ENCODE data around the gene ALG6.

ALG6 gene

DNA sequence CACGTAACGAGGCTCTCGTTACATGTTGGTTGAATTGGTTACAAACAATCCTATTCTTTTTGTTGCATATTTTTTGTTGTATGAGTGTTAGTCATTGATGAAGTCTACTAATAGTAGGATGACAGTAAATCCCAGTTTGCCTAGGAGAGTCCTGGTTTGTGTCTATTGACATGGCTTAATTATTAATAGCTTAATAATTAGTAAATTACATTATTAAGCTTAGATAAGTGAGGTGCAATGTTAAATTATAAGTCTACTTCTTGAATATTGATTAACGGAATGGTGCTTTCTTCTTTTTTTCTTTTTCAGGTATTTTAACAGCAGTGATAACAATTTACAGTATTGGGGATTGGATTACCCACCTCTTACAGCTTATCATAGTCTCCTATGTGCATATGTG, 34.5 kb downstream of the ALG6 start:
- TF ChIP-seq EP300 (IDR thresholded peaks at IDR 0.05; ENCODE audit: borderline replicate concordance) (no peak), YY1 (IDR thresholded peaks at IDR 0.05; ENCODE audit: low read depth) (no peak), RAD21 (IDR thresholded peaks at IDR 0.05; ENCODE audit: low read depth) (no peak), TAF1 (IDR thresholded peaks at IDR 0.05; ENCODE audit: low read depth) (no peak), TCF12 (IDR thresholded peaks at IDR 0.05; ENCODE audit: low read depth) (no peak), NFIC (IDR thresholded peaks at IDR 0.05) (no peak)

GRCh38 chr1:63403386-63403785, 36.0 kb downstream of the ALG6 start:
- TF ChIP-seq CREB1 (IDR thresholded peaks at IDR 0.05; ENCODE audit: low read depth) (no peak), TCF12 (IDR thresholded peaks at IDR 0.05; ENCODE audit: low read depth) (no peak), NFIC (IDR thresholded peaks at IDR 0.05) (no peak), RAD21 (IDR thresholded peaks at IDR 0.05; ENCODE audit: low read depth) (no peak), YY1 (IDR thresholded peaks at IDR 0.05; ENCODE audit: low read depth) (no peak)
- TF ChIP-seq, protein P1, sequence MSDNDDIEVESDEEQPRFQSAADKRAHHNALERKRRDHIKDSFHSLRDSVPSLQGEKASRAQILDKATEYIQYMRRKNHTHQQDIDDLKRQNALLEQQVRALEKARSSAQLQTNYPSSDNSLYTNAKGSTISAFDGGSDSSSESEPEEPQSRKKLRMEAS (IDR thresholded peaks at IDR 0.05), result no peak
- TF ChIP-seq, protein P2, sequence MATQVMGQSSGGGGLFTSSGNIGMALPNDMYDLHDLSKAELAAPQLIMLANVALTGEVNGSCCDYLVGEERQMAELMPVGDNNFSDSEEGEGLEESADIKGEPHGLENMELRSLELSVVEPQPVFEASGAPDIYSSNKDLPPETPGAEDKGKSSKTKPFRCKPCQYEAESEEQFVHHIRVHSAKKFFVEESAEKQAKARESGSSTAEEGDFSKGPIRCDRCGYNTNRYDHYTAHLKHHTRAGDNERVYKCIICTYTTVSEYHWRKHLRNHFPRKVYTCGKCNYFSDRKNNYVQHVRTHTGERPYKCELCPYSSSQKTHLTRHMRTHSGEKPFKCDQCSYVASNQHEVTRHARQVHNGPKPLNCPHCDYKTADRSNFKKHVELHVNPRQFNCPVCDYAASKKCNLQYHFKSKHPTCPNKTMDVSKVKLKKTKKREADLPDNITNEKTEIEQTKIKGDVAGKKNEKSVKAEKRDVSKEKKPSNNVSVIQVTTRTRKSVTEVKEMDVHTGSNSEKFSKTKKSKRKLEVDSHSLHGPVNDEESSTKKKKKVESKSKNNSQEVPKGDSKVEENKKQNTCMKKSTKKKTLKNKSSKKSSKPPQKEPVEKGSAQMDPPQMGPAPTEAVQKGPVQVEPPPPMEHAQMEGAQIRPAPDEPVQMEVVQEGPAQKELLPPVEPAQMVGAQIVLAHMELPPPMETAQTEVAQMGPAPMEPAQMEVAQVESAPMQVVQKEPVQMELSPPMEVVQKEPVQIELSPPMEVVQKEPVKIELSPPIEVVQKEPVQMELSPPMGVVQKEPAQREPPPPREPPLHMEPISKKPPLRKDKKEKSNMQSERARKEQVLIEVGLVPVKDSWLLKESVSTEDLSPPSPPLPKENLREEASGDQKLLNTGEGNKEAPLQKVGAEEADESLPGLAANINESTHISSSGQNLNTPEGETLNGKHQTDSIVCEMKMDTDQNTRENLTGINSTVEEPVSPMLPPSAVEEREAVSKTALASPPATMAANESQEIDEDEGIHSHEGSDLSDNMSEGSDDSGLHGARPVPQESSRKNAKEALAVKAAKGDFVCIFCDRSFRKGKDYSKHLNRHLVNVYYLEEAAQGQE (IDR thresholded peaks at IDR 0.05; ENCODE audit: low read depth), result no peak

DNA sequence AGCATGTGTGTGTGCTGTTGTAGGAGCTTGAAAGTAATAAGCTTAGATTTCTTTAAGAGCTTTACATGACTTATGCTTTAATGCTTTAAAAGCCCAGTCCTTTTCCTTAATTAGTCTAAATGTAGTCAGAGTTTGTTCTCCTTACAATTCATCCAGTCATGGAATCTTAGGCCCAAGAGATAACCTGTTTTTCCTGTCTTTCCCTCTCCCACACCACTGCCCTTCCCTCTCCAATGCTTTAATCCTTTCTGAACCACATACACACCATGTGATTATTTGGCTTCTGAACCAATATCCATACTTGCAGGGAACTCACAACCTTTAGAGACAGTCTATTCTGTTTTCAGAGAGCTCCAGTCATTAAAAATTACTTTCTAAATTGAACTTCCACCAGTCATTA, 37.6 kb downstream of the ALG6 start:
- TF ChIP-seq, protein P1 (IDR thresholded peaks at IDR 0.05), result 0 out of 2 replicates have a peak, but pooled peaks have one; percentile 21
- TF ChIP-seq, protein P3, sequence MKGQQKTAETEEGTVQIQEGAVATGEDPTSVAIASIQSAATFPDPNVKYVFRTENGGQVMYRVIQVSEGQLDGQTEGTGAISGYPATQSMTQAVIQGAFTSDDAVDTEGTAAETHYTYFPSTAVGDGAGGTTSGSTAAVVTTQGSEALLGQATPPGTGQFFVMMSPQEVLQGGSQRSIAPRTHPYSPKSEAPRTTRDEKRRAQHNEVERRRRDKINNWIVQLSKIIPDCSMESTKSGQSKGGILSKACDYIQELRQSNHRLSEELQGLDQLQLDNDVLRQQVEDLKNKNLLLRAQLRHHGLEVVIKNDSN (IDR thresholded peaks at IDR 0.05), result 0 out of 2 replicates have a peak, but pooled peaks have one; percentile 6
- TF ChIP-seq EP300 (IDR thresholded peaks at IDR 0.05; ENCODE audit: borderline replicate concordance) (no peak), FOXM1 (IDR thresholded peaks at IDR 0.05; ENCODE audit: borderline replicate concordance, low read depth) (no peak)

DNA sequence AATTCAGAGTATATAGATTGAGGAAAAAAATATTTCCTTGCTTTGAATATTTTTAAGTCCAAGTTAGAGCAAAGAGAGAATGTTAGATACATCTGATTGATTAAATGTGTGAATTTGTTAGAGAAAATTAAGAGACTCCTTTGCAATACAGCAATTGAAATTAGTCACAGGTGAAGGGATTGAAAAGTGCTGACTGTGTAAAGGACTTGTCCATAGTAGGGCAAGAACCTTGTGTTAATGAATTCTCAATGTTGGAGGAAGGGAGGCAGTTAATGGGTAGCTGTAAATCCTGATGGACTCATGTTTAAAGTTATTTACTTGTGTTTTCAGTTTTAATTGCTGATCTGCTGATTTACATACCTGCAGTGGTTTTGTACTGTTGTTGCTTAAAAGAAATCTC, 38.6 kb downstream of the ALG6 start:
- TF ChIP-seq ZBTB7A (IDR thresholded peaks at IDR 0.05; ENCODE audit: low read depth) (no peak), EP300 (IDR thresholded peaks at IDR 0.05; ENCODE audit: borderline replicate concordance) (no peak), CEBPB (IDR thresholded peaks at IDR 0.05) (no peak), CREB1 (IDR thresholded peaks at IDR 0.05; ENCODE audit: low read depth) (no peak), TAF1 (IDR thresholded peaks at IDR 0.05; ENCODE audit: low read depth) (no peak)
- TF ChIP-seq, protein P3 (IDR thresholded peaks at IDR 0.05), result no peak
- TF ChIP-seq, protein P1 (IDR thresholded peaks at IDR 0.05), result no peak

DNA sequence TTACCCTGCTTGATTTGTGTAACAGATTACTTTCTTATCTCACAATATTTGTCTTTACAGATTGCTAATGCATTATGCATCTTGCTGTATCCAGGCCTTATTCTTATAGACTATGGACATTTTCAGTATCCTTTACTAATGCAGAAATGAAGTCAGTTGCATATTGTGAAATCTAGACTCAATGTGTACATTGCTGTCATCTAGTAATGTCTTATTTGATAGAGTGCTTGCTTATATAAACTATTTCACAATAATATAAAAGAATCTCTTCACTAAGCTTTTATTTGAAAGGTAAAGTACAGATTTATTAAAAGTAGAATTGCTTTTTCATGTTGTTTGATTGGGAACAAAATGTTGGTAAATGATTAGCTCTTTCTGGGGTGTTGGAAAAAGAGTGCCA, 39.6 kb downstream of the ALG6 start:
- TF ChIP-seq ZBTB7A (IDR thresholded peaks at IDR 0.05; ENCODE audit: low read depth), result no peak
- no peak for TF ChIP-seq TAF1 (IDR thresholded peaks at IDR 0.05; ENCODE audit: low read depth)
- no peak for TF ChIP-seq EGR1 (IDR thresholded peaks at IDR 0.05)
- no peak for TF ChIP-seq TCF12 (IDR thresholded peaks at IDR 0.05; ENCODE audit: low read depth)
- TF ChIP-seq TEAD4 (IDR thresholded peaks at IDR 0.05), result no peak
- TF ChIP-seq FOXM1 (IDR thresholded peaks at IDR 0.05; ENCODE audit: borderline replicate concordance, low read depth), result no peak
- TF ChIP-seq, protein P1 (IDR thresholded peaks at IDR 0.05), result no peak
- no peak for TF ChIP-seq NFIC (IDR thresholded peaks at IDR 0.05)
- TF ChIP-seq EP300 (IDR thresholded peaks at IDR 0.05; ENCODE audit: borderline replicate concordance), result no peak
- TF ChIP-seq, protein P2 (IDR thresholded peaks at IDR 0.05; ENCODE audit: low read depth), result no peak
- no peak for TF ChIP-seq YY1 (IDR thresholded peaks at IDR 0.05; ENCODE audit: low read depth)
- TF ChIP-seq CEBPB (IDR thresholded peaks at IDR 0.05), result no peak
- TF ChIP-seq, protein P3 (IDR thresholded peaks at IDR 0.05), result no peak
- no peak for TF ChIP-seq CREB1 (IDR thresholded peaks at IDR 0.05; ENCODE audit: low read depth)
- TF ChIP-seq RAD21 (IDR thresholded peaks at IDR 0.05; ENCODE audit: low read depth), result no peak

DNA sequence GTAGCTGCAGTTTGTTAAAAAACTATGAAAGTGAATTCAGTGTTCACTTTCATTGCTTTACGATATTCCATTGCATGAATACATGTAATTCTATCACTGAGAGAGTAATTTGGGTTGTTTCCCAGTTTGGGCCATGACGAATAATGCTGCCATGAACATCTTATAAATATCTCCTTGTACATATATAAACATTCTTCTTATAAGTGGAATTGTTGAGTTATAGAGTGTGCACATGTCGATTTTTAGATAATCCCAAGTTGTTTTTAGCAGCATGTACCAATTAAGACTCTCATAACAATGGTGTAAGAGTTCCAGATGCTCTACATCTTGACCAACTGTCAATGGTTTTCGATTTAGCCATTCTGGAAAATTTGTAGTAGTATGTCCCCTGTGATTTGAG, 40.9 kb downstream of the ALG6 start:
- TF ChIP-seq, protein P2 (IDR thresholded peaks at IDR 0.05; ENCODE audit: low read depth), result no peak
- TF ChIP-seq CEBPB (IDR thresholded peaks at IDR 0.05) (no peak), NFIC (IDR thresholded peaks at IDR 0.05) (no peak), YY1 (IDR thresholded peaks at IDR 0.05; ENCODE audit: low read depth) (no peak), ZBTB7A (IDR thresholded peaks at IDR 0.05; ENCODE audit: low read depth) (no peak), TCF12 (IDR thresholded peaks at IDR 0.05; ENCODE audit: low read depth) (no peak), EGR1 (IDR thresholded peaks at IDR 0.05) (no peak), FOXM1 (IDR thresholded peaks at IDR 0.05; ENCODE audit: borderline replicate concordance, low read depth) (no peak), CREB1 (IDR thresholded peaks at IDR 0.05; ENCODE audit: low read depth) (no peak), RAD21 (IDR thresholded peaks at IDR 0.05; ENCODE audit: low read depth) (no peak), EP300 (IDR thresholded peaks at IDR 0.05; ENCODE audit: borderline replicate concordance) (no peak), TEAD4 (IDR thresholded peaks at IDR 0.05) (no peak), TAF1 (IDR thresholded peaks at IDR 0.05; ENCODE audit: low read depth) (no peak)
- TF ChIP-seq, protein P3 (IDR thresholded peaks at IDR 0.05), result no peak
- TF ChIP-seq, protein P1 (IDR thresholded peaks at IDR 0.05), result no peak

Measured in Ishikawa (cell line).